Mesendoderm (in vitro differentiated cells): ENCODE data around the gene S100A4.

ENCODE experiments used
- DNase-seq: peaks from one replicate; pipeline ENCODE4 v3.0.0; 2013
- H2AK5ac ChIP-seq: 2 replicates; pipeline ENCODE4 v1.6.1; 2013; ENCODE audit warnings: low read length, inconsistent platforms
- H2BK120ac ChIP-seq: 2 replicates; pipeline ENCODE4 v1.6.1; 2013; ENCODE audit warnings: low read depth, mild to moderate bottlenecking, low read length, moderate library complexity, mixed read lengths
- H2BK15ac ChIP-seq: replicated peaks from 2 replicates; pipeline ENCODE4 v1.6.1; 2013; ENCODE audit warnings: low read depth, mild to moderate bottlenecking, moderate library complexity
- H2BK5ac ChIP-seq: 2 replicates; pipeline ENCODE4 v1.6.1; 2013; ENCODE audit warnings: low read length, inconsistent platforms
- H3K18ac ChIP-seq: 2 replicates; pipeline ENCODE4 v1.6.1; 2013; ENCODE audit warnings: mild to moderate bottlenecking, low read length, mixed read lengths
- H3K23ac ChIP-seq: one replicate; pipeline ENCODE4 v1.6.1; 2013; ENCODE audit warnings: low read length
- H3K27ac ChIP-seq: 2 replicates; pipeline ENCODE4 v1.5.1; 2013; ENCODE audit warnings: low read depth, mild to moderate bottlenecking, inconsistent platforms, low read length, moderate library complexity
- H3K27me3 ChIP-seq: 2 replicates; pipeline ENCODE4 v1.6.1; 2013; ENCODE audit warnings: low read length, control low read depth, mild to moderate bottlenecking, inconsistent platforms; ENCODE audit not compliant: insufficient read depth, poor library complexity
- H3K36me3 ChIP-seq: 2 replicates; pipeline ENCODE4 v1.6.1; 2013; ENCODE audit warnings: low read length, inconsistent platforms; ENCODE audit not compliant: control insufficient read depth, insufficient read depth
- H3K4ac ChIP-seq: one replicate; pipeline ENCODE4 v1.6.1; 2013; ENCODE audit warnings: low read depth, mild to moderate bottlenecking, low read length, moderate library complexity
- H3K4me1 ChIP-seq: 2 replicates; pipeline ENCODE4 v1.6.1; 2013; ENCODE audit warnings: low read depth, low read length, inconsistent platforms; ENCODE audit not compliant: control insufficient read depth
- H3K4me2 ChIP-seq: 2 replicates; pipeline ENCODE4 v1.6.1; 2013; ENCODE audit warnings: low read length
- H3K4me3 ChIP-seq: 2 replicates; pipeline ENCODE4 v1.5.1; 2013; ENCODE audit warnings: mild to moderate bottlenecking, low read length
- H3K56ac ChIP-seq: one replicate; pipeline ENCODE4 v1.6.1; 2013; ENCODE audit warnings: low read length
- H3K79me1 ChIP-seq: 2 replicates; pipeline ENCODE4 v1.6.1; 2013; ENCODE audit warnings: low read length, inconsistent platforms
- H3K79me2 ChIP-seq: 2 replicates; pipeline ENCODE4 v1.6.1; 2013; ENCODE audit warnings: mild to moderate bottlenecking, low read length; ENCODE audit not compliant: control insufficient read depth, insufficient read depth
- H3K9ac ChIP-seq: 2 replicates; pipeline ENCODE4 v1.6.1; 2013; ENCODE audit warnings: low read length, inconsistent platforms
- H4K5ac ChIP-seq: one replicate; pipeline ENCODE4 v1.6.1; 2013; ENCODE audit warnings: low read length
- H4K8ac ChIP-seq: one replicate; pipeline ENCODE4 v1.6.1; 2013; ENCODE audit warnings: low read depth, mild to moderate bottlenecking, control low read depth, low read length, moderate library complexity
- WGBS: extraction: QIAGEN DNeasy Blood & Tissue Kit; methylation state at CpG from one replicate; pipeline ENCODE4 v1.1.7; 2013; ENCODE audit warnings: low lambda C conversion rate, missing lambda C conversion rate; ENCODE audit not compliant: insufficient coverage; ENCODE audit errors: extremely low coverage; 5-methylcytosine and 5-hydroxymethylcytosine counted together

The S100A4 gene

DNA sequence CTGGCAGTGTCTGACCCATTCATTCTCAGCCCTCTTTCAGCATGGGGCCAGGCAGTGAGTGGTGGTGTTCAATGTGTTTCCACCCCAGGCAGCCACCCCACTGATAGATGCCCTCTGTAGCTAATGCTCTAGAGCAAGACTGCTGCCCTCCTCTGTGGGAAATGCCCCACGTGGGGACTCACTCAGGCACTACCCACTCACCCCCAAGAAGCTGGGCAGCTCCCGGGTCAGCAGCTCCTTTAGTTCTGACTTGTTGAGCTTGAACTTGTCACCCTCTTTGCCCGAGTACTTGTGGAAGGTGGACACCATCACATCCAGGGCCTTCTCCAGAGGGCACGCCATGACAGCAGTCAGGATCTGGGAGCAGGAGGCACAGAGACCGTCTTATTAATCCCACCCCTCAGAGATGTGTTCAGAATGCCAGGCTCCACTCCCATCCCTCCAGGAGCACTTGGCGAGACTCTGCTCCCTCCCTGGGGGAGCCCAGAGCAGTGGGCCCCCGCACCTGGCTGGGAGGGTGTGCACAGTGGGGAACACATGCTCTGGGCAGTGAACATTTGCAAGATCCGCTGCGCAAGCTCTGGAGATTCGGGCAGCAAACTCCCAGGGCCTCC, 1.0 kb downstream of the S100A4 start:
- no peaks in the 10 kb centered on the region for H3K79me2 ChIP-seq
- no peak overlapping the region for H4K5ac ChIP-seq
- H3K4me1 ChIP-seq, result peaks cover 9% of the 10 kb centered on the region
- no peak overlapping the region for H2BK120ac ChIP-seq
- H2AK5ac ChIP-seq, result peak overlapping the region; percentile 96
- no peaks in the 10 kb centered on the region for H3K36me3 ChIP-seq
- H3K23ac ChIP-seq, result peak overlapping the region; percentile 72
- peak overlapping the region; percentile 79 for H3K9ac ChIP-seq
- peak overlapping the region; percentile 9 for H2BK5ac ChIP-seq
- peak overlapping the region; percentile 45 for H3K4me2 ChIP-seq
- H3K4ac ChIP-seq, result no peak overlapping the region
- no CpG with 5 or more reads among the region's 10 CpGs for WGBS
- no peak overlapping the region for H4K8ac ChIP-seq
- no peak overlapping the region for H2BK15ac ChIP-seq
- peak overlapping the region; percentile 61 for H3K27ac ChIP-seq
- no peaks in the 10 kb centered on the region for H3K79me1 ChIP-seq
- no peak overlapping the region for H3K4me3 ChIP-seq
- peak overlapping the region; percentile 57 for H3K18ac ChIP-seq
- no peaks in the 10 kb centered on the region for H3K27me3 ChIP-seq
- H3K56ac ChIP-seq, result peak overlapping the region; percentile 96
- no peak for DNase-seq

DNA sequence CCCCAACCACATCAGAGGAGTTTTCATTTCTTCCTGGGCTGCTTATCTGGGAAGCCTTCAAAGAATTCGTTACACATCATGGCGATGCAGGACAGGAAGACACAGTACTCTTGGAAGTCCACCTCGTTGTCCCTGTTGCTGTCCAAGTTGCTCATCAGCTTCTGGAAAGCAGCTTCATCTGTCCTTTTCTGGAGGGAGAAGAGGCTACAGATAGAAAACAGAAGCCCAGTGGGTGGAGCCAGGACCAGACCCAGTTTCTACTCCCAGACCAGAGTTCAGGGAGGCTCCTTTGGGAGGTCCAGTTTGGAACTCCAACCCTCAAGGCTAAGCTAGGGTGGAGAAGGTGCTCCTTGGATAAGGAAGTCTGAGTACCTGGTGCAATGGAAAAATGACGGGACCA, 1.9 kb downstream of the S100A4 start:
- H3K23ac ChIP-seq, result no peak overlapping the region
- no peaks in the 10 kb centered on the region for H3K36me3 ChIP-seq
- H2BK5ac ChIP-seq, result no peak overlapping the region
- no peak overlapping the region for H3K18ac ChIP-seq
- H3K4ac ChIP-seq, result no peak overlapping the region
- no peak for DNase-seq
- H3K4me3 ChIP-seq, result no peak overlapping the region
- no CpG with 5 or more reads among the region's 4 CpGs for WGBS
- H3K27me3 ChIP-seq, result no peaks in the 10 kb centered on the region
- no peak overlapping the region for H2AK5ac ChIP-seq
- H2BK15ac ChIP-seq, result no peak overlapping the region
- H3K4me2 ChIP-seq, result no peak overlapping the region
- H3K79me2 ChIP-seq, result no peaks in the 10 kb centered on the region
- no peak overlapping the region for H3K56ac ChIP-seq
- no peak overlapping the region for H4K5ac ChIP-seq
- H3K27ac ChIP-seq, result no peak overlapping the region
- H2BK120ac ChIP-seq, result no peak overlapping the region
- H4K8ac ChIP-seq, result no peak overlapping the region
- peaks cover 9% of the 10 kb centered on the region for H3K4me1 ChIP-seq
- H3K79me1 ChIP-seq, result no peaks in the 10 kb centered on the region
- no peak overlapping the region for H3K9ac ChIP-seq

GRCh38 chr1:153542956-153543711, 2.5 kb downstream of the S100A4 start:
- Histone ChIP-seq H3K36me3 (no peaks in the 10 kb centered on the region), H3K56ac (no peak overlapping the region), H3K18ac (no peak overlapping the region), H2BK5ac (no peak overlapping the region), H4K5ac (no peak overlapping the region), H2BK15ac (no peak overlapping the region), H3K4ac (no peak overlapping the region), H2BK120ac (no peak overlapping the region), H3K79me2 (no peaks in the 10 kb centered on the region), H3K79me1 (no peaks in the 10 kb centered on the region), H3K27me3 (no peaks in the 10 kb centered on the region), H3K9ac (no peak overlapping the region), H3K27ac (no peak overlapping the region), H4K8ac (no peak overlapping the region), H3K4me2 (no peak overlapping the region), H3K4me1 (peaks cover 9% of the 10 kb centered on the region), H2AK5ac (no peak overlapping the region), H3K23ac (no peak overlapping the region), H3K4me3 (no peak overlapping the region)
- WGBS, result no CpG with 5 or more reads among the region's 13 CpGs
- DNase-seq, result no peak

DNA sequence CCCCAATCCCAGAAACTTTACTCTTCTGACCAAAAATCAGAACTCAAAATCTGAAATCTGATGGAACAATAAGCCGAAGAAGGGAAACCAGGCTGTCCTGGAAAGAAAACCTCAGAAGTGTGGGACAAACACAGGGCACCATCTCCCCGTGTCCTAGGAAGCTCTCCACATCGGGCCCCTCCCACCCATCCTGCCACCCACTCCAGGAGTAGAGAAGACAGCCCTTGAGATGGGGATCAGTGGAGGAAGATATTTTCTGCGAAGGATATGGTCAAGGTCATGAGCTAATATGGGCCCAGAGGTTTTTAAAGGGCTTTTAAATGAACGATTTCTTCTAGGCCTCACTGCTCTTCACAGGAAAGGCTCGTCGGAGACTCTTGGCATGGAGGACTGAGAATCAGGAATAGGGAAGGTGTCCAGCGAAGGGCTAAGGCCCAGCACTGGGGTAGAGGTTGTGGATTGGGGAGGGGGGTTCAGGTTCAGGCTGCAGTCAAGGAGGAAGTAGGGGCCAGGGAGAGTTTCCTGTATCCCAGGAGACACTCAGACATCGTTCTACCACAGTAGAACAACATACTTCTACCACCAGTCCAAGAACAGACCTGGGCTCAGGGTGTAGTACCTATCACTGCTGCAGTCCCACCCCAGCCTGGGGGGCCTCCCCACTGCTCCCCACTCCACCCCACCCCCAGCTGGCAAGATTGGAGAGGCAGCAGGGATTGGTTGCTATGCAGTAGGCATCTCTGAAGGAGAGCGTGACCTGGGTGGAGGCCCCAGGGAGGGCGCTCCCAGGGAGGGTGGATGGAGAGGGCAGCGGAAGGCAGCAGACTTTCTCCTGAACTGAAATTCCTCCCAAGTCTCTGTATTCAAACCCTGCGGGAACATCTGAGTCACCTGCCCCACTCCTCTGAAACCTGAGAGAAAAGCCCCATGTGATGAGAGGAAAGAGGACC, 3.7 kb downstream of the S100A4 start:
- H3K23ac ChIP-seq, result no peak overlapping the region
- H2BK5ac ChIP-seq, result no peak overlapping the region
- no peak overlapping the region for H2BK120ac ChIP-seq
- H3K4me3 ChIP-seq, result no peak overlapping the region
- no peak overlapping the region for H3K27ac ChIP-seq
- H2BK15ac ChIP-seq, result no peak overlapping the region
- no peak overlapping the region for H4K8ac ChIP-seq
- H3K27me3 ChIP-seq, result no peaks in the 10 kb centered on the region
- no CpG with 5 or more reads among the region's 13 CpGs for WGBS
- no peaks in the 10 kb centered on the region for H3K36me3 ChIP-seq
- no peak overlapping the region for H3K4me2 ChIP-seq
- no peaks in the 10 kb centered on the region for H3K79me2 ChIP-seq
- DNase-seq, result no peak
- no peak overlapping the region for H3K4ac ChIP-seq
- peaks cover 11% of the 10 kb centered on the region for H3K4me1 ChIP-seq
- H4K5ac ChIP-seq, result no peak overlapping the region
- no peak overlapping the region for H3K9ac ChIP-seq
- H3K18ac ChIP-seq, result no peak overlapping the region
- H3K56ac ChIP-seq, result no peak overlapping the region
- H2AK5ac ChIP-seq, result no peak overlapping the region
- H3K79me1 ChIP-seq, result no peaks in the 10 kb centered on the region

GRCh38 chr1:153540394-153541361, 4.9 kb downstream of the S100A4 start, which contains the start of gene S100A5:
TSS of gene S100A5 (minus strand) at chr1:153540934. CDS start at chr1:153540191, 743 bp downstream.
- no peak within 1 kb of the TSS for H3K18ac ChIP-seq
- no peak within 1 kb of the TSS for H2BK5ac ChIP-seq
- H3K4me3 ChIP-seq, result no peak within 1 kb of the TSS
- H3K4ac ChIP-seq, result no peak within 1 kb of the TSS
- no peak within 1 kb of the TSS for H3K9ac ChIP-seq
- no peak within 1 kb of the TSS for H4K5ac ChIP-seq
- no peak within 1 kb of the TSS for H3K23ac ChIP-seq
- H3K79me1 ChIP-seq, result no peaks in the 10 kb centered on the region
- H3K27ac ChIP-seq, result no peak within 1 kb of the TSS
- no peak within 1 kb of the TSS for H2BK120ac ChIP-seq
- no peaks in the 10 kb centered on the region for H3K27me3 ChIP-seq
- no peak within 1 kb of the TSS for H3K56ac ChIP-seq
- no peaks in the 10 kb centered on the region for H3K36me3 ChIP-seq
- no peak for DNase-seq
- no peaks in the 10 kb centered on the region for H3K79me2 ChIP-seq
- H3K4me1 ChIP-seq, result peaks cover 11% of the 10 kb centered on the region
- H4K8ac ChIP-seq, result no peak within 1 kb of the TSS
- H2AK5ac ChIP-seq, result no peak within 1 kb of the TSS
- no peak within 1 kb of the TSS for H3K4me2 ChIP-seq
- WGBS, result no CpG with 5 or more reads among the region's 11 CpGs
- H2BK15ac ChIP-seq, result no peak within 1 kb of the TSS
